BE2C (cell line): Measurements from ENCODE around the gene PGS1.

Source experiments
- DNase-seq: peaks from one replicate; pipeline ENCODE4 v3.0.0-alpha.2; 2020
- H3K27me3 ChIP-seq: fragments of 250-450 bp; sonication (Bioruptor Pico); 2 replicates; pipeline ENCODE4 v1.5.1; 2020; ENCODE audit warnings: mild to moderate bottlenecking
- H3K36me3 ChIP-seq: fragments of 250-450 bp; sonication (Bioruptor Pico); 2 replicates; pipeline ENCODE4 v1.5.1; 2020; ENCODE audit warnings: mild to moderate bottlenecking
- H3K4me1 ChIP-seq: fragments of 250-450 bp; sonication (Bioruptor Pico); 2 replicates; pipeline ENCODE4 v1.5.1; 2020
- H3K4me3 ChIP-seq: 2 replicates; pipeline ENCODE4 v1.5.1; 2011; ENCODE audit warnings: low read depth, low read length
- H3K9me3 ChIP-seq: fragments of 250-450 bp; sonication (Bioruptor Pico); 2 replicates; pipeline ENCODE4 v1.5.1; 2020
- TF ChIP-seq, protein P1 (sequence below): IDR thresholded peaks from 2 replicates; pipeline ENCODE4 v1.5.1; 2012; ENCODE audit warnings: mild to moderate bottlenecking, low read depth, low read length

Gene PGS1

DNA sequence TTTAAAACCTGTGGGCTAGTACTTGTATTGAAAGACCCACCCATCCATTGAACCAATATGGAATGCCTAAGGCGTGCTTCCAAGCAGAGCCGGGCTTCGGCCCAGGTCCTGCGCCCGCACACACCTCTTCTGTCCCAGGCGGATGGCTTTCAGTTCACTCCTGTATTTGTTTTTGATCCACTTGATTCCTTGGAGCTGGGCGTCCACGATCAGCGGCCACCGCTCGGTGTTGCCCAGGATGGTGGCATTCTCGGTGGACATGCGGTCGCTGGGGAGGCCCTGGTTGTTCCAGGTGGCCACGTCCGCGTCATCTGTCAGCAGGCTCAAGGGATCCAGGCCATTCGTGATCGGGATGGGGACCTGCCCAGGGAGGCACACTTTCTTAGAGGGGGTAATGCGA, 75.9 kb downstream of the PGS1 start:
- Histone ChIP-seq H3K4me3 (no peak overlapping the region), H3K9me3 (no peaks in the 10 kb centered on the region), H3K36me3 (no peaks in the 10 kb centered on the region), H3K27me3 (no peaks in the 10 kb centered on the region), H3K4me1 (peaks cover 6% of the 10 kb centered on the region)
- DNase-seq, result no peak
- TF ChIP-seq, protein P1, sequence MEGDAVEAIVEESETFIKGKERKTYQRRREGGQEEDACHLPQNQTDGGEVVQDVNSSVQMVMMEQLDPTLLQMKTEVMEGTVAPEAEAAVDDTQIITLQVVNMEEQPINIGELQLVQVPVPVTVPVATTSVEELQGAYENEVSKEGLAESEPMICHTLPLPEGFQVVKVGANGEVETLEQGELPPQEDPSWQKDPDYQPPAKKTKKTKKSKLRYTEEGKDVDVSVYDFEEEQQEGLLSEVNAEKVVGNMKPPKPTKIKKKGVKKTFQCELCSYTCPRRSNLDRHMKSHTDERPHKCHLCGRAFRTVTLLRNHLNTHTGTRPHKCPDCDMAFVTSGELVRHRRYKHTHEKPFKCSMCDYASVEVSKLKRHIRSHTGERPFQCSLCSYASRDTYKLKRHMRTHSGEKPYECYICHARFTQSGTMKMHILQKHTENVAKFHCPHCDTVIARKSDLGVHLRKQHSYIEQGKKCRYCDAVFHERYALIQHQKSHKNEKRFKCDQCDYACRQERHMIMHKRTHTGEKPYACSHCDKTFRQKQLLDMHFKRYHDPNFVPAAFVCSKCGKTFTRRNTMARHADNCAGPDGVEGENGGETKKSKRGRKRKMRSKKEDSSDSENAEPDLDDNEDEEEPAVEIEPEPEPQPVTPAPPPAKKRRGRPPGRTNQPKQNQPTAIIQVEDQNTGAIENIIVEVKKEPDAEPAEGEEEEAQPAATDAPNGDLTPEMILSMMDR, result no peak

DNA sequence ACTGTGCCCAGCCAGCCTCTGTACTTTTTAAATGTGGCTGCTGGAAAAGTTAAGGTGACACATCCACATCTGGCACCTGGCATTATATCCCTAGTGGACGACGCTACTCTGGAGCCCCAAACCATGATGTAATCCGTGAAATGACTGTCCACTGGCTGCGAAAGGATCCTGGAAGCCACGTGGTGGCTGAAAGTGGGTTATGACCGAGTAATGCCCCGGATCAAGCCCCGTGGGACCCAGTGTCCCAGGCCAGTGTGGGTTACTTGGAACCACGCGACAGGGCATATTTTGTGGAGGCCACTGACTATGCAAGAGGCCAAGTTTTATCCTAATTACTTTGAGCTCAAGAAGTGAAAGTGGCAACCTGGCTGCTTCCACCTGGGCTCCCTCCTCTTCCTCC, 79.6 kb downstream of the PGS1 start:
- TF ChIP-seq, protein P1, result no peak
- Histone ChIP-seq H3K27me3 (no peaks in the 10 kb centered on the region), H3K4me1 (no peaks in the 10 kb centered on the region), H3K36me3 (no peaks in the 10 kb centered on the region), H3K9me3 (no peaks in the 10 kb centered on the region), H3K4me3 (no peak overlapping the region)
- no peak for DNase-seq

GRCh38 chr17:78458736-78459335, 80.4 kb downstream of the PGS1 start:
- no peak for DNase-seq
- Histone ChIP-seq H3K4me1 (no peaks in the 10 kb centered on the region), H3K9me3 (no peaks in the 10 kb centered on the region), H3K36me3 (no peaks in the 10 kb centered on the region), H3K4me3 (no peak overlapping the region), H3K27me3 (no peaks in the 10 kb centered on the region)
- TF ChIP-seq, protein P1, result no peak

DNA sequence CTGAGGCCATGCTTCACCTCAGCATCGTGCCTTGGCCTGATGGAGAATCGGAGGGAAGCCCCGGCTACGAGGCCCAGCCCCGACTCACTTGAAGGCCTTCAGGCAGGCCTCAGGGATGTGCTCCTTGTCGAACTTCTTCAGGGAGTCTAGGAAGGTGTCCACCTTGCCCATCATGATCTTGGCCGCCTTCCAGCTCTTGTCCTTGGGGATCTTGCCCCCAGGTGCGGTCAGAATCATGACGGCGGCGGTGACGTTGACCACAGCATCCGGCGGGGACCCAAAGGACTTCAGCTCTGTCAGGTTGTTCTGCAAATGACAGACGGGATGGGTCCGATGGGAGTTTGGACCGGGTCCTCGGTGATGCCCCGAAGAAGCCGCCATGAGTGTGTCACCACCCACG, 81.2 kb downstream of the PGS1 start:
- Histone ChIP-seq H3K4me1 (no peaks in the 10 kb centered on the region), H3K36me3 (no peaks in the 10 kb centered on the region), H3K4me3 (no peak overlapping the region), H3K27me3 (no peaks in the 10 kb centered on the region), H3K9me3 (no peaks in the 10 kb centered on the region)
- TF ChIP-seq, protein P1, result no peak
- no peak for DNase-seq

DNA sequence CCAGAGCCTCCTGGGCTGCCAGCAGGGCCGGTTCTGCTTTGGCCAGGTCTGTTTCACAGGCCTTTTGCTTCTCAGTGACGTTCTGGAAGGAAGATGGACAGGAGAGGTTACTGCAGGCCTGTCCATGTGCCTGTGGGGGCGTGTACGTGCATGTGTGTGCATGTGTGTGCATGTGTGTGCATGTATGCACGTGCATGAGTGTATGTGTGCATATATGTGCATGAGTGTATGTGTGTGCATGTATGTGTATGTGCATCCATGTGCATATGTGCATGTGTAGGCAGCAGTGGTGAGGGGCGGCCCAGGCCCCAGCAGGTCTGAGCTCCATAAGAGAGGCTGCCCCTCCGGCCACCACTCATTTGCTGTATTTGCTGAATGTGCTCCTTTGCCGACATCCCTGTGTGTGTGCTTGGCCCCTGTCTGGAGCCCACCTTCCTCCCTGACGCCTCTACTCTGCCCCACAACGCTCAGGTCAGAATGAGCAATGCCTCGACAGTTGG, 81.8 kb downstream of the PGS1 start:
- Histone ChIP-seq H3K27me3 (no peaks in the 10 kb centered on the region), H3K9me3 (no peaks in the 10 kb centered on the region), H3K4me3 (no peak overlapping the region), H3K4me1 (no peaks in the 10 kb centered on the region), H3K36me3 (no peaks in the 10 kb centered on the region)
- no peak for DNase-seq
- TF ChIP-seq, protein P1, result no peak

- no peaks in the 10 kb centered on the region for H3K4me1 ChIP-seq
- no peaks in the 10 kb centered on the region for H3K36me3 ChIP-seq
- DNase-seq, result no peak
- H3K27me3 ChIP-seq, result no peaks in the 10 kb centered on the region
- no peak overlapping the region for H3K4me3 ChIP-seq
- TF ChIP-seq, protein P1, result no peak
- H3K9me3 ChIP-seq, result no peaks in the 10 kb centered on the region
Observed at GRCh38 chr17:78460951-78461798, 82.7 kb downstream of the PGS1 start.
